ENCODE results near the gene LRRC38.

LRRC38 gene

DNA sequence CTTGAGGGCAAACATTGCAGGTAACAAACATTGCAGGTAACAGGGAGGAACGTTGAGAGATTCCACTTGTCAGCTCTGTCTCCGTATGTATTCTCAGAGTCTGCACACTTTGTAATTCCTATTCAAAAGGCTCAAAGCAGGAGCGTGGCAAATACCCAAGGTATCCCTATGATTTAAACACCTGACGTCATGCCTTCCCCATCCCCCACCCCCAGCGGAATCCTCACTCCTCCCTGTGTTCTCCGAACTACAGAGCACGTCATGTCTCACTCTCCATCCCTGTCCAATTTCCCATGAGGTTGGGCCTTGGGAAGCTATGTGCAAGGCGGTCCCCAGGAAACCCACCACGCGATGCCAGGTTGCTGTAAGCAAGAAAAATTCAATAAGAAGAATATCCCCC lies 2.8 kb upstream of the LRRC38 start:
- DNase-seq (ENCODE audit: low spot score) = no peak

DNA sequence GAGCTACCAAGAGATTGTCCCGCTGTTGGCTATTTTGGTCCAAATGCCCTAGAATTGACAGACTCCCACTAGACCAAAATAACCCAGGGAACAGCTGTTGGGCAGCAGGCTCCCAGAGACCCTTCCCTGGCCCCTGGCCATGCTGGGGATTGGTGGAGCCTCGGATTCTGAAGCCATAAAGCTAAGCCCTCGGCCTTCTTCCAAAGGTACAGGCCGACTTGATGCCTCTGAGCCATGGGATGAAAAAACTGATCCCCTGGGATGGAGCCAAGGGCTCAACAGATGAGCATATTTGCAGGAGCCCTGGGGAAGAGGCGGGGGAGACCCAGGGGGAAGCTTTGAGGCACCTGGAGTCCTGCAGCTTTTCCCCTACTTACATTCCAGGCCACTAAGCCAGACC lies 1.0 kb upstream of the LRRC38 start:
- no peak for DNase-seq (ENCODE audit: low spot score)

DNA sequence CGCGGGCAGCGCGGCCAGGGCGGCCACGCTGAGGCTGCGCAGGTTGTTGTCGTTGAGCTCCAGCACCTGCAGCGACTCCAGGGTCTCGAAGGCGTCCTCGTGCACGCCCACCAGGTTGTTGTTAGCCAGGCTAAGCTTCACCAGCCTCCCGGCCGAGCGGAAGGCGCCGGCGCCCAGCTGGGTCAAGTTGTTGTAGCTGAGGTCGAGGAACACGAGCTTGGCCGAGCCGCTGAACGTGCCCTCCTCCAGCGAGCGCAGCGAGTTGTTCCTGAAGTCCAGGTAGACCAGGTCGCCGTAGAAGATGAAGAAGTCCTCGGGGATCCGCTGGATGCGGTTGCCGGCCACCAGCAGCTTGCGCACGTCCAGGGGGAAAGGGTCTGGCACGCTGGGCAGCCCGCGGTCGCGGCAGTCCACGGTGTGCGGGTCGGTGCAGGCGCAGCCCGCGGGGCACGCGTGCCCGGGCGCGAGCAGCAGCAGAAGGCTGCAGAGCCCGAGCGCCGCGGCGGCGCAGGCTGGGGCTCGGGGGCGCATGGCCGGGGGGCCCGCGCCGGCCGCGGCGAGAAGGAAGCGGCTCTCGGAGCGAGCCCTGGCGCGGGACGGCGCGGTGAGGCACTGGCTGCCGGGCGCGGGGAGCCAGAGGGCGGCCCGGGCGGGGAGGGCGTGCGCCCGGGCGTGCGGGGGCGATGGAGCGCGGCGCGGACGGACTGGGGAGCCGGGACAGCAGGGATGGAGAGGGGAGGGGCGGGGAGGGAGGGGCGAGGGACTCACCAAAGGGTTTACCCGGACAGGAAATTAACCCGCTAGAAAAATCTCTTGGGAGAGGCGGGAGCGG lies 524 bp downstream of the LRRC38 start:
- DNase-seq (ENCODE audit: low spot score) = no peak

DNA sequence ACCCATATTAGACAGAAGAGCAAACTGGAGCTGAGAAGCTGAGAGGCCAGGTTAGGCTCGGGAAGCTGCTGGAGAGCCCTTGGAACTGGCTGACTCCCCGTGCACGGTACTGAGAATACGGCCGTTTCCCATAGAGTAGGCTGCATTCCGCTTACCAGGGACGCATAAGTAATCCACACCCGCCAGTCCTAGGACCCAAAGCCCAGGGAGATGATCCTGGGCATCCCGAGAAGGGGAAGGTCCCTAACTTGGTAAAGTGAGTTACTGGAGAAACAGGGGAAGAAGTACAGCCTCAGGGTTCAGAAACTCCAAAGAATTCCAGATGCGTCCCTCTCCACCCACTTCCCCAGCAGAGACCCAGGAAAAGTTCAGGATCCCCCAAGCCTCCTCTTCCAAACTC lies 1.3 kb downstream of the LRRC38 start:
- no peak for DNase-seq (ENCODE audit: low spot score)

DNA sequence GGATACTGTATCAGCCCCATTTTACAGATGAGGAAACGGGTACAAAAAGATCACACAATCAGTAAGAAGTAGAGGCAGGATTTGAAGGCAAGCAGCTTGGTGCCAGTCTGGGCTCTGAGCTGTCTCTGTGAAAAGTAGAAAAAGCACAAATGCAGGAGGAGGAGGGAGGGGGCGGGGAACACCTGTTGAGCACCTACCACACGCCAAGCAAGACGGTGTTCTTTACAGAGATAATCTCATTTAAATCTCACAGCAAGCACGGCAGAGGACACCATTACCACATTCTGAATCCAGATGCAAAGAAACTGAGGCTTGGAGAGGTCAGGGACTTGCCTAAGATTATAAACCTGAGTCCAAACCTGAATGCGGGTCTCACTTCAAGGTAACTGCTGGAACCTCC lies 3.3 kb downstream of the LRRC38 start:
- DNase-seq (ENCODE audit: low spot score) = no peak

DNA sequence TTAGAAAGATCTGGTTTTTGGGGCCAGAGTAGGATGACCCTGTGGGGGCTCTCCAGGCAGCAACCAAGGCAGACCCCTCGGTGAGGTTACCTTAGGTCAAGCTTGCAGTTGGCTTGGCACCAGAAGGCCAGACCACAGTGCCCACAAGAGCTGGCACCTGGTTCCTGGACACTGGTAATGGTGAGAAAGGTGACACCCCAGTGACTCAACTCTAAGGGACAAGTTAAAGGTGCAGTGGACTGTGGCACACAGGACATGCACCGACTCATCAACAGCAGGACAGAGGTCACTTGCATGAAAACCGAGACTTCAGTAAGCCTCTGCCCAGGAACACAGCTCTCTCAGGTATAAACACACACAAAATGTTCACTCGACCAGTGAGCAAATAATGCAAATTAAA lies 6.7 kb downstream of the LRRC38 start:
- DNase-seq (ENCODE audit: low spot score) = no peak

DNA sequence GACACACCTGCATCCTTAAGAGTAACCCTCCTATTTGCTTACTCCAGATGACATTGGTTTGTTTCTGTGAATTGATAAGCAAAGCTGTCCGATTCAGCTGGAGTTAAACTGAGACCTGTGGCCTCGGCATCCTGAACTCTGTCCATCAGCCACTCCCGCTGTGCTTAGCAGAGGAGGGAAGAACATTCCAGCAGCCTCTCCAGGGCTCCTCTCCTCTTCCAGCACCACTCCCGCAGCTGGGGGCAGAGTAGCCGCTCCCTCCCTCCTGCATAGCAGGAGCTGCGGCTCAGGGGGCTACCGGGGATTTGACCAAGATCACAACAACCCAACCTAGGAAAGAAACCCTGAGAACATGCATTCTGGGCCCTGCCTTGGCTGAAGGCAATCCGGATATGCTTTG lies 8.8 kb downstream of the LRRC38 start:
- no peak for DNase-seq (ENCODE audit: low spot score)

DNA sequence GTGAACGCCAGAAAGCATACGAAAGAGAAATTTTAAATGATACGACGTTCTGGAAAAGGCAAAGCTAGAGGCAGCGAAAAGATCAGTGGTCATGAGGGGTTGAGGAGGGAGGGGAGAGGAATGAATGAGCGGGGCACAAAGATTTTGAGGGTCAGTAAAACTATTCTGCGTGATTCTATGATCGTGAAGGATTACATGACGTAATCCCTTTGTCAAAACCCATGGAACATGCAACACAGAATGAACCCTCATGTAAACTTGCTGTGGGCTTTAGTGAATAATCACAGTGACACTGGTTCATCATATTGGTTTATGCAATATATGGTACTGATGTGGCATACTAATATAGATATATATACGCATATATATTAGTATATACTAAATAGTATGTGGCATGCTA lies 13.0 kb downstream of the LRRC38 start:
- no peak for DNase-seq (ENCODE audit: low spot score)

DNA sequence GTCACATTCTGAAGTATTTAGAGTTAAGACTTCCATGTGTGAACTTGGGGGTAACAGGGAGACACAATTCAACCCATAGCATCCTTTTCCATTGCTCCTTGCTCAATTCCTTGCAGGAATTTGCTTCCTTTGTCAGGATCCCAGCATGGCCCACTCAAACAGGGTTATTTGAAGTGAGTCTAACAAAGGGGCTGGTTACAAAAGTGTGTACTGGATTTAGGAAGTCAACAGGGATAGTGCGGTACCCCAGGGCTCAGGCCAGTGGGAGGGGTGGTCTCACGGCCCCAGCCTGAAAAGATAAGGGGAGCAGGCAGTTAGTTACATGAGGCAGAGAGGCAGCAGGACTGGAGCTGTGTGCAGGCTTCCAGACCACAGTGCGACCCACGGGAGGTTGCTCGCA lies 14.4 kb downstream of the LRRC38 start:
- no peak for DNase-seq (ENCODE audit: low spot score)

DNA sequence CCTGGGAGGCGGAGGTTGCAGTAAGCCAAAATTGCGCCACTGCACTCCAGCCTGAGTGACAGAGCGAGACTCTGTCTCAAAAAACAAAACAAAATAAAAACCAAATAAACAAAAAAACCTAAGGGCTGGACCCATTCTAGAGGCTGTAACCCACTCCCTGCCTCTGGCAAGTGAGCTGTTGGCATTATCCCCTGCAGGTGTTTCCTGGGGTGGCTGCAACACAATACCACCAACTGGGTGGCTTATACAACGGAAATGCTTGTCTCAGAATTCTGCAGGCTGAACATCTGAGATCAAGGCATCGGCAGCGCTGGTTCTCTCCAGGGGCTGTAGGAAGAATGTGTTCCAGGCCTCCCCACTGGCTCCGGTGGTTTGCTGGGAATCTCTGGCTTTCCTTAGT lies 15.2 kb downstream of the LRRC38 start:
- no peak for DNase-seq (ENCODE audit: low spot score)

DNA sequence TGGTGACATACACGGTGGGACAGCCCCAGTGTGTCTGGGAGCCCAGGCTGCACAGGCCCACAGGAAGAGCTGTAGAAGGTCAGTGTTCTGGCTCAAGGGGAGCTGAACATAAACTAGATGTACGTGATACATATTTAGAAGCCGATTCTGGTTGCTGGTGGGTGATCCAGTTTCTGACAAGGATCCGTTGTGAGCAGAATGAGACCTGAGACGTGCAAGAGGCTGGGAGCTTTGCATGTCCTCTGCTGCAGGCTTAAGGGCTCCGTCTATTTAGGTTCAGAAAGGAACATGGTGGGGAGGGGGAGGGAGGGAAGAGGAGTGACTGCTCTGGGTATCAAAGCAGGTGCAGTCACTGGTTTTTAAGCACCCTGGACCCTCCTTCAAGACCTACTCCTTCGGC lies 18.6 kb downstream of the LRRC38 start:
- no peak for DNase-seq (ENCODE audit: low spot score)

DNA sequence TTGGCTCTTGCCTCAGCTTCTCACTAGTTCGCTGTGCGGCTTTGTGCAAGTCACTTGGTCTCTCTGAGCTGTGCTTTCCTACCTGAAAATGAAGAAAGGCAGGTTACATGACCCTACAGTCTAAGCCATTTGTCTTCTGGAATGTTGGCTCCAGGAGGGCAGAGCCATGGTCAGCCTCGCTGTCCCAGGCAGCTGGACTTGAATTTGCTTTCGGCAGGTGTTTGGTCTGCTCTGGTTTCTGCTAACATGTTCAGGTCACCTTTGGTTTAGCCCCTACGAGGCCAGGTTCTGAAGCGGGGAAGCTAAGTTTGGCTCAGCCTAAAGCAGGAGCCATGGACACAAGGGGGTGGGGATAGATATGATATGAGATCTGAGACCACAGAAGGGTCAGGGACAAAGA lies 19.1 kb downstream of the LRRC38 start:
- DNase-seq (ENCODE audit: low spot score) = no peak

DNA sequence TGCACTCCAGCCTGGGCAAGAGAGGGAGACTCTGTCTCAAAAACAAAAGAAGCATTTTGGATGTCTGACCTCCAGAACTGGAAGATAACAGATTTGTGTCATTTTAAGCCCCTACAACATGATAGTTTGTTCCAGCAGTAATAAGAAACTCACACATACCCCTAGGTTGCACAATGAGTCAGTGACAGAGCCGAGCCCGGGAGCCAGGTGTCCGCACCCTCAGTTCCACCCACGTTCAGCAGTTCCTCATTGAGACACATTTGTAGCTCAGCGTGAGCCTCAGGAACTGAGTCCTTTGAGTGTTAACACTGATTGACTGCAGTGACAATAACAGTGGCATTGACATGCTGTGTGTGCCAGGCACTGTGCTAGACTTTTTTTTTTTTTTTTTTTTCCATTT lies 19.8 kb downstream of the LRRC38 start:
- DNase-seq (ENCODE audit: low spot score) = no peak

DNA sequence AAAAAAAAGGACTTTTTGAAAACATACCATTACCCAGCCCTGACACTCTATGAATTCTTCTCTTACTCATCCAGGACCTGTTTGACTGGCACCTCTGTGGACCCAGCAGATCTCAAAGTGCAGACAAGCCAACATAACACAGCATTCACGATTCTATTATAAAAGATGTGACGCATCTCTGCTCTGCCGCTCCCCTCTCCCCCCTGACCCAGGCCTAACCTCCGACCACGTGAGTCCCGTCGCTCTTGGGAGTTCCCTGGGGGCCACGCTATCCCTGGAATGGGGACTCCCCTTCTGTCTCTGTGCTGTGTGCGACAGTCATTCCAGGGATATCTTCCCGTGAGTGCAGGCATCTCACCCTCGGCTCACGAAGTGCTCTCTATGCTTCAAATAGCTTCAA lies 21.1 kb downstream of the LRRC38 start:
- no peak for DNase-seq (ENCODE audit: low spot score)

DNA sequence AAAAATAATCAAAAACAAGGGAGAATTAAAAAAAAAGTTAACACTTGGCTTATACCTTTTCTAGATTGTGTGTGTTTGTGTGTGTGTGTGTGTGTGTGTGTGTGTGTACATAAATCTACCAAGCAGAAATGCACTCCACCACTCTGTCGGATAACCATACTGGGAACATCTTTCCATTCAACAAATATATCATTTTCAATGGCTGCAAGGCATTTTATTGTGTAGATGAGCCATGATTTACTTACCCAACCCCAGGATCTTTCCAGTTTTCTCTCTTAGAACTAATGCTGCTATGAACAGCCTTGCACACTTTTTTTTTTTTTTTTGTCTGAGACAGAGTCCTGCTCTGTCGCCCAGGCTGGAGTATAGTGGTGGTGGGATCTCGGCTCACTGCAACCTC lies 25.8 kb downstream of the LRRC38 start:
- no peak for DNase-seq (ENCODE audit: low spot score)

DNA sequence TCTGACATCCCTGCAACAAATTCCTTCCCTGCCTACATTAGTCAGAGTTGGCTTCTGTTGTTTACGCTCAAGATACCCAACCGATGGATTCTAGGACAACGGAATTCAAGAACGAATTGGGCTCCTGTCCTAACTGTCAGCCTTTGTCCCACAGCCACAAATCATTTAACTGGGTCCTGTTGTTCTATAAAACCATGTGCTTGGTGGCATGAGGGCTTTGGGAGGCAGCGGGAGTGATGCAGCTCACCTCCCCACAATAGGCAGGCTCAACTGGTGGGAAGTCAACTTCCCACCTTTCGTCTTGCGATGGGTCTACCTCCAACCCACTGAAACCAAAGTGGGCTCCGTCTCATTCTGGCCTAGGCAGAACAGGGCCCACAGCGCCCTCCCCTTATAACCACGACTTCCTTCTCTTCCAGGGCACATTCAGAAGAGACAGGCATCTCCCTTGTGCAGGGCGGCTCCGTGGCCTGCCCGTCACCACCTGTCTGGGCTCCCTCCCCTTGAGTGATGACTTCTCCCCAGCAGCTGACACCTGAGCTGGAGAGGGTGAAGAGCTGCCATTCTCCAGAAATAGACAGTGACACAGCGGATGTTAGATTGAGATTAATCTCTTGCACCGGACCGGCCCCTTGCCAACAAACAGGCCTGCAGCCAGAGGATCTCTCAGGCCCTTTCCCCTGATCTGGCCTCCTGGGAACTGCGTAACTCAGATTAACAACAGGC lies 26.5 kb downstream of the LRRC38 start:
- DNase-seq (ENCODE audit: low spot score) = no peak

DNA sequence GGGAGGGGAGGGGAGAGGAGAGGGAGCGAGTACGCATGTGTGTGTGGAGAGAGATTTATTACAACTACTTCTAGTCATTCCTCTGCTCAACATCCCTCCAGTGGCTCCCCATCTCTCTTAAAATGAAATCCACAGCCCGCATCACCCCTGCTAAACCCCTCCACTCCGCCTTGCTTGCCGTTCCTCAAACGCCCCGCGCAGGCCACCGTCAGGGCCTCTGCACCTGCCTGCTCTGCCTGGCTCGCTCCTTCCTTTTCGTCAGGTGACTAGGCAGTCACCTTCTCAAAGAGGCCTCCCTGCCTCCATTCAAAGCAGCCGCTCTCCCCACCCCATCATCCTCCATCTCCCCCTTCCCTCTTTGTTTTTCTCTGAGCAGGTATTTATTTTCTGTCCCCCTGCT lies 29.9 kb downstream of the LRRC38 start:
- DNase-seq (ENCODE audit: low spot score) = no peak

DNA sequence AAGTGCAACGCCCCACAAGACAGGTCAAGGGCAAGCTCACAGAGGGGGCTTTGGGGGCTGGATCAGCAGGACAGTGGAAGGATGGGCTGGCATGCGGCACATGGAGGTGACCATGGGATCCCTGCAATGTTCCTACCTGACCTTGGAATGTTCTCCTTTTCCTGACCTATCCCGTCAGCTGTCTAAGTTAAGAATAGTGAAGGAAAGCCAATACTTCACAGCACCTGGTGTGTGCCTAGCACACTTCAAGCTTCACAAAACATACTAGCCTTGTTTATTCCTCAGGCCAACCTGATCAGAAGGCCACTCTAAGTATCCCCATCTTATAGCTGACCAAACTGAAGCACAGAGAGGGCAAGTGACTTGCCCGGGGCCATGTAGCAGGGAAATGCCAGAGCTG lies 31.2 kb downstream of the LRRC38 start:
- DNase-seq (ENCODE audit: low spot score) = no peak

DNA sequence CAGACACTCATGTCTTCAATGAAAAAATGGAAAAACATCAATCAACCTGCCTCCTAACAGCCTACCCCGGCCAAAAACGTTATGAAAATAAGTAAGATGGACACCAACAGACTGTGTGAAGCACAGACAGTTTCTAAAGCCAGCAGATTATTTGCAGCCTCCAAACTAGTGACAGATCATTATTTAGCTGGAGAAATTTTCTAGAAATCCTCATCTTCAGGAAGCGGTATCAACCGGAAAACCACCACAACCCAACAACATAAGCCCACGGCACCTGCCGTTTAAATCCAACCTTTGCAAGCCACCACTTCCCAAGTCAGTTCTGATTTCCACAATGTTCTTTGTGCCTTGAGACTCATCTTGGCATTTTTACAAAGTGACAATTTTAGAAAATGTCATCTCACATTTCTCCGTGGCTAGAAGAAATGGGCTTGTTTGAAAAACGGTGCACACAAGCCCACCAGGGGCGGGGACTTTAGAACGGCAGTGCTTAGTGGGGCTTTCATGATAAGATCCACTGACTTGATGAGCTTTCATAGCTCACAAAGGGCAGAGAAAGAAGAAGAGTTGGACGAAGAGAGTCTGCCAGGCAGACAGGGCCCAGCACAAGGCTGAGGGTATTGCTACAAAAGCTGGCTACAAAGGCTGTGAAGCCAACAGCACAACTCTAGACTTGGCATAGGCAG lies 34.5 kb downstream of the LRRC38 start:
- no peak for DNase-seq (ENCODE audit: low spot score)

DNA sequence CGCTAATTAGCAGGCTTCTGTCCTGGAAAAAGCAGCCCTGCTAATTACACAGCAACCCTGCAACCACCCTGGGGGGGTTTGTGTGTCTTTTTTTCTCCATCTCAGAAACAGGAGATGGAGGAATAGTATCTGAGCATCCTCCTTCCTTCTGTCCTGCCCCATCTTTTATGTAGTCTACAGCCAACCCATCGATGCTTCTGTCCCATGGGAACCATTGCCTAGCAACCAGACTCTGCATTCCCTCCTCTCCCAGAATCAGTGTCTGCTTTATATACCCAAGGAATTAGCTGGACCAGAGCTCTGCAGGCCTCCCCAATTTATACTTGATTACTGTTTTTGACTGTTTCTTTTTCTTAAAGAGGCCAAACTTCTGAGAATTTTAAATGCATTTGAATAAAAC lies 35.1 kb downstream of the LRRC38 start:
- DNase-seq (ENCODE audit: low spot score) = no peak

DNA sequence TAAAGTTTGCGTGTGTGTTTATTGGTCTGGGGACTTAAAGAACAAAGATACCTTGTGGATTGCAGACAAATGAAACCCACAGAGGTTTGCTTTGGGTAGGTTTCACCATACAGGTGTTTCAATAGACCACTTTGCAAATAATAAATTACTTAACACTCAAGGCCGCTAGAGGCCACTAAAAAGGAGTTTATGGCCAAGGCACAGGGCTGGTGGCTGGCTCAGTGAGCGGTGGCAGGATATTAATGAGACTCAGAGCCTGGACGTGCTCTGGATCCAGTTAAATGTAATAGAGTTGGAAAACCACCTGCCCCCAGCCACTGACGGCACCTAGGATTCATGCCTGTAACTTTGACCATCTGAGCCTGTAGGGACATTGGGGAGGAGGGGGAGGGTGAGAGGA lies 44.5 kb downstream of the LRRC38 start:
- DNase-seq (ENCODE audit: low spot score) = no peak

DNA sequence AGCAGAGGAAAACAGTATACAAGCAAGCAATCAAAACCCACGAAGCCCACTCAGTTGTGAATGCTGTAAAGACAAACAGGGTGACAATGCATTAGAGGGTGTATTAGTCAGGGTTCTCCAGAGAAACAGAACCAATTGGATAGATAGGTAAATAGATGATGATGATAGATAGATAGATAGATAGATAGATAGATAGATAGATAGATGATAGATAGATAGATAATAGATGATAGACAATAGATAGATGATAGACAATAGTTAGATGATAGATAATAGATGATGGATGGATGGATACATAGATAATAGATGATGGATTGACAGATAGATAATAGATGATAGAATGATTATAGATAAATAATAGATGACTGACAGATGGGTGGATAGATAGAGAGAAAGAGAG lies 48.3 kb downstream of the LRRC38 start:
- no peak for DNase-seq (ENCODE audit: low spot score)

DNA sequence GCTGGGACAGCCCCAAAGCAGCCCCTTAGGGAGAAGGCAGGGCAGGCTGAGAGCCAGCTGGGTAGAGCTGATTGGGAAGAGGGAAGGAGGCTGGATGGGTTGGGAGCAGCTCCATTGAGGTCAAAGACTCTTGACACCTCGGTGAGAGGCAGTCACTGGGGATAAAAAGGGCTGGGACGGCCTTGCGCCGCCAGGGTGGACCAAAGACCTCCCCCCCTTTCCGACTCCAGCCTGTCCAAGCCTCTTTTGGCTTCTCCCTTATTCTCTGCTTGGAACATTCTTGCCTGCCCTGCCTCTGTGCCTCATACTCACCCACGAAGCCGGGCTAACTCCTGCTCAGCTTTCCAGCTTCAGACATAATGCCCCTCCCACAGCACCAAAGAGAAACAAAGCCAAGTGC lies 51.1 kb downstream of the LRRC38 start:
- DNase-seq (ENCODE audit: low spot score) = no peak

All from hematopoietic multipotent progenitor cell treated with erythropoietin and hydrocortisone succinate and interleukin-3 and kit ligand, for 17 days (in vitro differentiated cells).